22Rv1 (cell line): Measurements from ENCODE around the gene OR51B5.
"Not testable (repeated sequence)": the region's sequence is repeated elsewhere in the genome, so short reads cannot be mapped to it uniquely, and the experiment has no call there.

ENCODE experiments used
- H3K27ac ChIP-seq: fragments of 450-650 bp; 2 replicates; pipeline ENCODE4 v1.5.1; 2017
- ZFX ChIP-seq: fragments of 450-650 bp; IDR thresholded peaks from 2 replicates; pipeline ENCODE4 v1.6.1; 2017; ENCODE audit warnings: antibody characterized with exemption, borderline replicate concordance
- TF ChIP-seq, protein P1 (sequence below): fragments of 450-650 bp; IDR thresholded peaks from 2 replicates; pipeline ENCODE4 v1.5.1; 2017; ENCODE audit warnings: mild to moderate bottlenecking

The OR51B5 gene

DNA sequence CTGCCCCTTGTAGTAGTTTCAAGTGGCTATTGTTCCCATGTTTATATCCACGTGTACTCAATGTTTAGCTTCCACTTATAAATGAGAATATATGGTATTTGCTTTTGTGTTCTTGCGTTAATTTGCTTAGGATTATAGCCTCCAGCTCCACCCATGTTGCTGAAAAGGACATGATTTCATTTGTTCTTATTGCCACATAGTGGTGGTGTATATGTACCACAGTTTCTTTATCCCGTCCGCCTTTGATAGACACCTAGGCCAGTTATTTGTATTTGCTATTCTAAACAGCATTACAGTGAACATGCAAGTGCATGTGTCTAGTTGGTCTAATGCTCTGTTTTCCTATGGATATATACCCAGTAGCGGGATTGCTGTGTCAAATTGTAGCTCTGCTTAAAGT is 26.0 kb downstream of the OR51B5 start:
- H3K27ac ChIP-seq, result no peak overlapping the region
- TF ChIP-seq, protein P1, sequence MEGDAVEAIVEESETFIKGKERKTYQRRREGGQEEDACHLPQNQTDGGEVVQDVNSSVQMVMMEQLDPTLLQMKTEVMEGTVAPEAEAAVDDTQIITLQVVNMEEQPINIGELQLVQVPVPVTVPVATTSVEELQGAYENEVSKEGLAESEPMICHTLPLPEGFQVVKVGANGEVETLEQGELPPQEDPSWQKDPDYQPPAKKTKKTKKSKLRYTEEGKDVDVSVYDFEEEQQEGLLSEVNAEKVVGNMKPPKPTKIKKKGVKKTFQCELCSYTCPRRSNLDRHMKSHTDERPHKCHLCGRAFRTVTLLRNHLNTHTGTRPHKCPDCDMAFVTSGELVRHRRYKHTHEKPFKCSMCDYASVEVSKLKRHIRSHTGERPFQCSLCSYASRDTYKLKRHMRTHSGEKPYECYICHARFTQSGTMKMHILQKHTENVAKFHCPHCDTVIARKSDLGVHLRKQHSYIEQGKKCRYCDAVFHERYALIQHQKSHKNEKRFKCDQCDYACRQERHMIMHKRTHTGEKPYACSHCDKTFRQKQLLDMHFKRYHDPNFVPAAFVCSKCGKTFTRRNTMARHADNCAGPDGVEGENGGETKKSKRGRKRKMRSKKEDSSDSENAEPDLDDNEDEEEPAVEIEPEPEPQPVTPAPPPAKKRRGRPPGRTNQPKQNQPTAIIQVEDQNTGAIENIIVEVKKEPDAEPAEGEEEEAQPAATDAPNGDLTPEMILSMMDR, result no peak
- no peak for TF ChIP-seq ZFX

DNA sequence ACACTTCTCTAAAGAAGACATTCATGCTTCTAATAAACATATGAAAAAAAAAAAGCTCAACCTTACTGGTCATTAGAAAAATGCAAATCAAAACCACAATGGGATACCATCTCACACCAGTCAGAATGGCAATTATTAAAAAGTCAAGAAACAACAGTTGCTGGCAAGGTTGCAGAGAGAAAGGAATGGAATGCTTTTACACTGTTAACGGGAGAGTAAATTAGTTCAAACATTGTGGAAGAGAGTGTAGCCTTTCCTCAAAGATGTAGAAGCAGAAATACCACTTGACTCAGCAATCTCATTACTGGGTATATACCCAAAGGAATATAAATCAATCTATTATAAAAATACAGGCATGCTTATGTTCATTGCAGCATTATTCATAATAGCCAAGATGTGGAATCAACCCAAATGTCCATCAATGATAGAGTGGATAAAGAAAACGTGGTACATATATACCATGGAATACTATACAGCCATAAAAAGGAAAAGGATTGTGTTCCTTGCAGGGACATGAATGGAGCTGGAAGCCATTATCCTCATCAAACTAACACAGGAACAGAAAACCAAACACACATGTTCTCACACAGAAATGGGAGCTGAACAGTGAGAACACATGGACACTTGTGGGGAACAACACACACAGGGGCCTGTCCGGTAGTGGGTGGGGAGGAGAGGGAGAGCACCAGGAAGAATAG is 29.8 kb downstream of the OR51B5 start:
- H3K27ac ChIP-seq, result not testable (repeated sequence)

DNA sequence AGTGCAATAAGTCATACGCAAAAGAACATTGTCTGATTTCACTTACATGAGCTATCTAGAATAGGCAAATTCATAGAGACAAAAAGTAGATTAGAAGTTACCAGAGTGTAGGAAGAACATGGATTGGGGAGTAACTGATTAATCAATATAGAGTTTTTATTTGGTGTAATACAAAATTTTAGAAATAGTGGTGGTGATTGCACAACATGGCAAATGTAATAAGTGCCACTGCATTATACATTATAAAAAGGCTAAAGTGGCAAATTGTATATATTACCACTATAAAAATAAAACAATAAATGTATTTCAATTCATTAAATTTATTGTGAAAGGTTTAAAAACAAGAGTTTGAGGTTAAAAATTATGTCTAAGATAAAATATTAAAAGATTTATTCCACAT is 32.9 kb downstream of the OR51B5 start:
- TF ChIP-seq, protein P1, result no peak
- TF ChIP-seq ZFX, result no peak
- no peak overlapping the region for H3K27ac ChIP-seq

DNA sequence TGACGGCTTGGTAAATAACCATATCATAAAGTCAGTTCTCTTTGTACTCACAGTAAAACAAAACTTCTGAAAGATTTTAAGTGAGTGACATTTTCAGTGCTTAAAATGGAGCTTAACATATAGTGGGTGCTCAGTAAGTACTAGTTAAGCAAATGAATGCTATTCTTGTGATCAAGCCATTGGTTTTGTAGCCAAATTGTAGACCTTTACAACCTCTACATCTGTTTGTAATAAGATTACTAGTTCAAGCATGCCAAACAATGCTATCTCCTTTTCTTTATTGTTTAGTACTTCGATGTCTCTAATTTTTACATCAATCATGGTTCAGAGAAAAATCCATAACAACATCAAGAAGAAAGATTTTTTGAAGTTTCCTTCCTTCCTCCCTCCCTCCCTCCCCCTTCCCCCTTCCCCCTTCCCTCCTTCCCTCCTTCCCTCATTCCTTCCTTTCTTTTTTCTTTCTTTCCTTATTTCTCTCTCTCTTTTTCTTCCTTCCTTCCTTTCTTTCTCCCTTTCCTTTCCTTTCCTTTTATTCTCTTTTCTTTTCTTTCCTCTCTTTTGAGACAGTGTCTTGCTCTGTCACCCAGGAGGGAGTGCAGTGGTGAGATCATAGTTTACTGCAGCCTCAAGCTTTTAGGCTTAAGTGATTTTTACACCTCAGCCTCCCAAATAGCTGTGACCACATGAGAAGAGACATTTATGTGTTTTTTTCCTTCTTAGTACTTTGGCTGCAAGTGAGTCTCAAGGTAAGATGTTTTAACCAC is 35.9 kb downstream of the OR51B5 start:
- TF ChIP-seq, protein P1, result no peak
- TF ChIP-seq ZFX, result no peak
- H3K27ac ChIP-seq, result no peak overlapping the region

DNA sequence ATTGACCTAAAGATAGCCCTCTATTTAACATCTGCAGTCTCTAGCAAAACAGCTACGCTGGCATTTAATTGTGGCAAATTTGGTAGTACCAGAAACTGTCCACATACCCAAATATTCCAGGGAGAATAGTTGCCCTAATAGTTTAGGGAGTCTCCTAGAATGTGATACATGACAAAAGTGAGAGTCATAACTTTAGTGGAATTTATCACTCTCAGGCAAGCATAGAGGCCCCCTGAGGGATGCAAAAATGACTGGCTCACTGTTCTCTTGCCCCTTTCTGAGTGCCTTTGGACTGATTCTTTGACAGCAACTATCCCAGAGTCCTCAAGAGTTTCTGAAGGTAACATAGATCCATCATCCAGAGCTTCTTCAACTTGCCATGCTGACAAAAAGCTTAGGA is 39.3 kb downstream of the OR51B5 start:
- TF ChIP-seq, protein P1, result no peak
- no peak overlapping the region for H3K27ac ChIP-seq

DNA sequence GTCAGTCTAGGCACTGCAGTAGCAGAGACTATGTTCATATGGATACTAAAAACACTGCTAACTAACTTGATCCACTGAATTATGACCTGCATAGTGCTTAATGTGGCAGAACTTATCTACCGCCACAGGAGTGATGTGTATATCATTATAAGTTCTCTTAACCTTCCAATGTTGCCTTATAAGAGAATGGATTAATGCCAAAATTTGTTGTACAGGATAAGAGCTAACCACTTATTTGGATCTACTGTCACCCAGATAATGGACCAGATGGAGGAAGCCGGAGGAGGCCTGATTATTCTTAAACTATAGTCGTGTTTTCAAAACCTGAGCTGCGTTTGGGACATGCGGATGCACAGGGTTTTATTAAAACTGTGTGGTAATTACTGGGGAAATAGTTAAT is 39.7 kb downstream of the OR51B5 start:
- no peak overlapping the region for H3K27ac ChIP-seq
- TF ChIP-seq, protein P1, result no peak
- no peak for TF ChIP-seq ZFX

DNA sequence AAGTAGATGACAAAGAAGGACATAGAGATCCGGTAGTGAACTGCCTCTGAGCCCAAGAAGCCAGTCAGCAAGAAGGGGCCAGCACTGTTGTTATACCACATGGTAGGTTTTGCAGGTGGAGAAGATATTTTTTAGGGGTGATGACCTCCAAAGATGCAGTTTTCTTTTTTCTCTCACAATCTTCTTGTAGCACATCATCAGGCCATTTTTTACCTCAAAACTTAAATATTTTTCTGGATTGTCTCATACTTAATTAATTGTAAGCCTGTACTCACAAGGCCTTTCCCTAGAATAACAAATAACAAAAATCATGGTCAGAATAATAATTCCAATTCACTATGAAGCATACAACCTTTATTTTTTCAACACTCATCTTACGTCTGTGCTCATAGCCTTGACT is 41.5 kb downstream of the OR51B5 start, which contains the start of gene OR51B4:
OR51B4 (minus strand) TSS at position 101 of the 400 bp plus-strand sequence; CDS start at position 101, 0 bp downstream.
- H3K27ac ChIP-seq, result no peak within 1 kb of the TSS
- no peak for TF ChIP-seq ZFX
- TF ChIP-seq, protein P1, result no peak
